DOHH2 (cell line): ENCODE measurements around the gene MGAT5.

ENCODE experiments used
- H3F3A ChIP-seq: fragments of 200-600 bp; sonication (generic), shearing (Covaris generic); 2 replicates; pipeline ENCODE4 v1.6.0; 2016; ENCODE audit warnings: antibody characterized with exemption, mild to moderate bottlenecking; ENCODE audit not compliant: control insufficient read depth, insufficient read depth
- H3K27ac ChIP-seq: fragments of 200-600 bp; sonication (generic); 2 replicates; pipeline ENCODE4 v1.5.1; 2014; ENCODE audit warnings: low read depth, mild to moderate bottlenecking, low read length, moderate library complexity
- H3K27me3 ChIP-seq: fragments of 200-600 bp; sonication (generic); 2 replicates; pipeline ENCODE4 v1.6.1; 2014; ENCODE audit warnings: mild to moderate bottlenecking, low read length, mixed read lengths; ENCODE audit not compliant: control insufficient read depth
- H3K36me3 ChIP-seq: fragments of 200-600 bp; sonication (generic); 2 replicates; pipeline ENCODE4 v1.6.1; 2014; ENCODE audit warnings: mild to moderate bottlenecking, low read length, moderate library complexity, mixed read lengths; ENCODE audit not compliant: control insufficient read depth
- H3K4me1 ChIP-seq: fragments of 200-600 bp; sonication (generic); 2 replicates; pipeline ENCODE4 v1.6.1; 2014; ENCODE audit warnings: mild to moderate bottlenecking, low read length, mixed read lengths; ENCODE audit not compliant: control insufficient read depth
- H3K4me2 ChIP-seq: fragments of 200-600 bp; sonication (generic); 2 replicates; pipeline ENCODE4 v1.6.0; 2014; ENCODE audit warnings: mild to moderate bottlenecking, low read length, moderate library complexity
- H3K4me3 ChIP-seq: fragments of 200-600 bp; sonication (generic); 2 replicates; pipeline ENCODE4 v1.5.1; 2014; ENCODE audit warnings: mild to moderate bottlenecking, low read length, mixed read lengths
- H3K79me2 ChIP-seq: fragments of 200-600 bp; sonication (generic); 2 replicates; pipeline ENCODE4 v1.6.1; 2014; ENCODE audit warnings: mild to moderate bottlenecking, low read length, mixed read lengths; ENCODE audit not compliant: control insufficient read depth
- H3K9me2 ChIP-seq: fragments of 200-600 bp; sonication (generic); replicated peaks from 2 replicates; pipeline ENCODE4 v1.6.1; 2014; ENCODE audit warnings: mild to moderate bottlenecking, low read length, mixed read lengths; ENCODE audit not compliant: control insufficient read depth
- H3K9me3 ChIP-seq: fragments of 200-600 bp; sonication (generic); 2 replicates; pipeline ENCODE4 v1.6.1; 2014; ENCODE audit warnings: antibody characterized with exemption, low read length, mixed read lengths; ENCODE audit not compliant: control insufficient read depth, insufficient read depth
- H4K20me1 ChIP-seq: fragments of 200-600 bp; sonication (generic); 2 replicates; pipeline ENCODE4 v1.6.0; 2014; ENCODE audit warnings: low read depth, mild to moderate bottlenecking, antibody characterized with exemption, low read length, moderate library complexity; ENCODE audit not compliant: control insufficient read depth, insufficient read depth
- CTCF ChIP-seq: fragments of 200-600 bp; sonication (generic); IDR thresholded peaks from one replicate; pipeline ENCODE4 v1.5.1; 2014; ENCODE audit warnings: antibody characterized with exemption, mild to moderate bottlenecking, low read depth, low read length; ENCODE audit not compliant: poor library complexity, severe bottlenecking
- EZH2phosphoT487 ChIP-seq: fragments of 200-600 bp; sonication (generic); IDR thresholded peaks from 2 replicates; pipeline ENCODE4 v1.6.1; 2017; ENCODE audit warnings: borderline replicate concordance, mild to moderate bottlenecking, antibody characterized with exemption, low read length, moderate library complexity, mixed read lengths

MGAT5 gene

GRCh38 chr2:134447669-134448068 is 193.8 kb downstream of the MGAT5 start:
- Histone ChIP-seq H3K79me2 (no peaks in the 10 kb centered on the region), H3K4me1 (no peaks in the 10 kb centered on the region), H3K36me3 (peaks cover 25% of the 10 kb centered on the region), H4K20me1 (no peaks in the 10 kb centered on the region), H3K9me3 (no peaks in the 10 kb centered on the region), H3K4me2 (no peak overlapping the region), H3K27ac (no peak overlapping the region), H3K9me2 (no peaks in the 10 kb centered on the region), H3F3A (no peaks in the 10 kb centered on the region), H3K4me3 (no peak overlapping the region), H3K27me3 (no peaks in the 10 kb centered on the region)
- no peak for TF ChIP-seq CTCF
- no peak for TF ChIP-seq EZH2phosphoT487

GRCh38 chr2:134448650-134449049 is 194.8 kb downstream of the MGAT5 start:
- Histone ChIP-seq H3K4me1 (no peaks in the 10 kb centered on the region), H3K9me2 (no peaks in the 10 kb centered on the region), H4K20me1 (no peaks in the 10 kb centered on the region), H3K4me2 (no peak overlapping the region), H3K27me3 (no peaks in the 10 kb centered on the region), H3F3A (no peaks in the 10 kb centered on the region), H3K36me3 (peaks cover 25% of the 10 kb centered on the region), H3K79me2 (no peaks in the 10 kb centered on the region), H3K4me3 (no peak overlapping the region), H3K27ac (no peak overlapping the region), H3K9me3 (no peaks in the 10 kb centered on the region)
- TF ChIP-seq EZH2phosphoT487 (no peak), CTCF (no peak)

GRCh38 chr2:134449157-134449556 is 195.3 kb downstream of the MGAT5 start:
- Histone ChIP-seq H3K4me1 (no peaks in the 10 kb centered on the region), H4K20me1 (no peaks in the 10 kb centered on the region), H3K9me2 (no peaks in the 10 kb centered on the region), H3F3A (no peaks in the 10 kb centered on the region), H3K27ac (no peak overlapping the region), H3K79me2 (no peaks in the 10 kb centered on the region), H3K36me3 (peaks cover 20% of the 10 kb centered on the region), H3K4me3 (no peak overlapping the region), H3K9me3 (no peaks in the 10 kb centered on the region), H3K4me2 (no peak overlapping the region), H3K27me3 (no peaks in the 10 kb centered on the region)
- TF ChIP-seq EZH2phosphoT487 (no peak), CTCF (no peak)
